ENCODE data around the gene MAP3K15. TPM values are rescaled to one million over a fixed set of nuclear protein-coding genes. Genes with fewer than 3 reads are reported as not detected.
"Not testable (repeated sequence)": the region's sequence is repeated elsewhere in the genome, so short reads cannot be mapped to it uniquely, and the experiment has no call there.

MAP3K15 gene
- total RNA-seq, 4 donors from 2014 or later = 0.14 to 0.16 TPM; not detected in 2

DNA sequence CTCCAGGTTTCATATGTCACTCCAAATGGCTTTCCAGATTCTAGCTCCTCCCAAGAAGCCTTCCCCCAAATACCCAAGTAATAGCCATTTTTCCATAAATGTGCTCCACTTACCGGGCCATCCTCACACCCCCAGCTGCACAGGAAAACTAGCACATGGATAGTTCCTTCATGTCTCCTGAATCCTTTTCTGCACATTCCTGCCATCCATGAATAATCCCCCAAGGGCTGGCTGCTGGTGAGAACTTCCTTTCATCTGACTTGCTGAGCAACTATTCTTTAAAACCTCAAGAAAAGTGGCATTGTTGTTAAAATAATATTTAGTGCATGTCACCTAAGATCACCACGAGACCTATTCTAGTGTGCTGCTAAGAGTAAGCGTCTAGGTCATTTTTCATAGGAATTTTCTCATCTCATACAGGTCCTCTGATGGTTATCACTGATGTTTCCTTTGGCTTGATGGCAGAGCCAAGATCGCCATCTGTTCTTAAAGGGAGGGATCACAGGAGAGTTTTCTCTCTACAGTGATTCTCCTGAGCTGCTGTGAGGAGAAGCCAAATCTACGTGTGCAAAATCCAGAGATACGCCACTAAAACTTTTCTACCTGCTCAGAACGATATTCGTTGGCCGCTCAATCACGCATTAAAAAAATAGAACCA lies 71.3 kb downstream of the MAP3K15 start:
- DNase-seq = no peak
- 53 to 83% methylated on average over 2 to 10 of the region's 10 CpGs for WGBS, 2 donors (ENCODE audit: low coverage in 1 of 2)

DNA sequence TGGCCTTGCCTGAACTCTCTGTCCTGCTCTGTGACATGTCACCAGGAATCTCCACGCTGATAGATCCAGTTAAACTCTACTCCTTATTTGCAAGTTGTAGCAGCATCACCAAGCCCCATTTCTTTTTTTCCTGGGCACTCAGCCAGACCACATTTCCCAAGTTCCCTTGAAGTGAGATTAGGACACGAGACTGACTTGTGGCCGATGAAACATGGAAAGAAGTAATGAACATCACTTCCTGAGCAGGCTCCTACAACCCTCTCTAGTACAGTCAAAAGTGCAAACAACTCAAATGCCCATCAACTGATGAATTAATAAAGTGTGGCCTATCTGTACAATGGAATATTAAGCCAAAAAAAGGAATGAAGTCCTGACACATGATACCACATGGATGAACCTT lies 74.6 kb downstream of the MAP3K15 start:
- no peaks in the 10 kb centered on the region for H3K36me3 ChIP-seq
- TF ChIP-seq, protein P1, sequence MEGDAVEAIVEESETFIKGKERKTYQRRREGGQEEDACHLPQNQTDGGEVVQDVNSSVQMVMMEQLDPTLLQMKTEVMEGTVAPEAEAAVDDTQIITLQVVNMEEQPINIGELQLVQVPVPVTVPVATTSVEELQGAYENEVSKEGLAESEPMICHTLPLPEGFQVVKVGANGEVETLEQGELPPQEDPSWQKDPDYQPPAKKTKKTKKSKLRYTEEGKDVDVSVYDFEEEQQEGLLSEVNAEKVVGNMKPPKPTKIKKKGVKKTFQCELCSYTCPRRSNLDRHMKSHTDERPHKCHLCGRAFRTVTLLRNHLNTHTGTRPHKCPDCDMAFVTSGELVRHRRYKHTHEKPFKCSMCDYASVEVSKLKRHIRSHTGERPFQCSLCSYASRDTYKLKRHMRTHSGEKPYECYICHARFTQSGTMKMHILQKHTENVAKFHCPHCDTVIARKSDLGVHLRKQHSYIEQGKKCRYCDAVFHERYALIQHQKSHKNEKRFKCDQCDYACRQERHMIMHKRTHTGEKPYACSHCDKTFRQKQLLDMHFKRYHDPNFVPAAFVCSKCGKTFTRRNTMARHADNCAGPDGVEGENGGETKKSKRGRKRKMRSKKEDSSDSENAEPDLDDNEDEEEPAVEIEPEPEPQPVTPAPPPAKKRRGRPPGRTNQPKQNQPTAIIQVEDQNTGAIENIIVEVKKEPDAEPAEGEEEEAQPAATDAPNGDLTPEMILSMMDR (IDR thresholded peaks at IDR 0.05) = no peak
- no peak for TF ChIP-seq EP300 (IDR thresholded peaks at IDR 0.05; ENCODE audit: low read depth)
- TF ChIP-seq POLR2A (IDR thresholded peaks at IDR 0.05) = no peak
- no peak for TF ChIP-seq POLR2AphosphoS5 (IDR thresholded peaks at IDR 0.05)
- H3K27ac ChIP-seq = no peak overlapping the region
- no peak overlapping the region for H3K4me3 ChIP-seq
- DNase-seq = no peak
- no peaks in the 10 kb centered on the region for H3K9me3 ChIP-seq
- intact Hi-C loops (cut with DNase I; ENCODE audit: low total_unique reads) = no loop called here
- no peaks in the 10 kb centered on the region for H3K27me3 ChIP-seq
- in situ Hi-C loops (cut with MboI; ENCODE audit: low pct_ligation_motif_present in 1 of 4, low pct_unique_long_range_greater_than_20kb in 1 of 4, low sequenced_read_pairs in 3 of 4) = no loop called here
- 32% methylated on average over 3 of the region's 3 CpGs; no CpG with 5 or more reads in 1 of the 2 donors for WGBS, 2 donors (ENCODE audit: low coverage in 1 of 2)
- H3K4me1 ChIP-seq = no peaks in the 10 kb centered on the region

More for the DNA sequence above, 71.3 kb downstream of the MAP3K15 start:
- Histone ChIP-seq H3K4me3 (no peak overlapping the region), H3K27me3 (no peaks in the 10 kb centered on the region), H3K9me3 (no peaks in the 10 kb centered on the region), H3K27ac (no peak overlapping the region), H3K4me1 (no peaks in the 10 kb centered on the region), H3K36me3 (no peaks in the 10 kb centered on the region)
- TF ChIP-seq EP300 (IDR thresholded peaks at IDR 0.05; ENCODE audit: low read depth) = no peak
- no peak for TF ChIP-seq POLR2A (IDR thresholded peaks at IDR 0.05)
- TF ChIP-seq, protein P1 (IDR thresholded peaks at IDR 0.05) = no peak
- no peak for TF ChIP-seq POLR2AphosphoS5 (IDR thresholded peaks at IDR 0.05)
- in situ Hi-C loops (cut with MboI; ENCODE audit: low pct_ligation_motif_present in 1 of 4, low pct_unique_long_range_greater_than_20kb in 1 of 4, low sequenced_read_pairs in 3 of 4) (no loop called here), intact Hi-C loops (cut with DNase I; ENCODE audit: low total_unique reads) (no loop called here)

DNA sequence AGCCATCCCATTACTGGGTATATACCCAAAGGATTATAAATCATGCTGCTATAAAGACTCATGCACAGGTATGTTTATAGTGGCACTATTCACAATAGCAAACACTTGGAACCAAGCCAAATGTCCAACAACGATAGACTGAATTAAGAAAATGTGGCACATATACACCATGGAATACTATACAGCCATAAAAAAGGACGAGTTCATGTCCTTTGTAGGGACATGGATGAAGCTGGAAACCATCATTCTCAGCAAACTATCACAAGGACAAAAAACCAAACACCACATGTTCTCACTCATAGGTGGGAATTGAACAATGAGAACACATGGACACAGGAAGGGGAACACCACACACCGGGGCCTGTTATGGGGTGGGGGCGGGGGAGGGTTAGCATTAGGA lies 92.6 kb downstream of the MAP3K15 start:
- not testable (repeated sequence) for H3K27ac ChIP-seq
- WGBS, 2 donors (ENCODE audit: low coverage in 1 of 2) = 71% methylated on average over 4 of the region's 4 CpGs; no CpG with 5 or more reads in 1 of the 2 donors

DNA sequence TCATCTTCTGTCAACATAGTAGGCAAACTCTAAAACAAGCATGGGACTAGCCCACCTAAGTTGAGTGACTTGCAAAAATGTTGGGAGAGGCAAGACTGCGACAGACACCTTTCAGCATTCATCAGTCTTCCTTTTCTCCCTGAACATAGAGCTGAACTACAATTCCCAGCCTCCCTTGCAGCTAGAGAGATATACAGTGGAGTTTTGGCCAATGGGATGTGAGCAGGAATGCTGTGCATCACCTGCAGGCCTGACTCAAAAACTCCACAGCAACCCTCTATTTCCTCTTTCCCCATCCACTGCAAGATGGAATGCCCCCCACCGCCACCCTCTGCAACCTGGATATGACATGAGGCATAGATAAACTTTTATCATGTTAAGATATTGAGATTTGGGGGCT lies 105.0 kb downstream of the MAP3K15 start:
- no peak for TF ChIP-seq EP300 (IDR thresholded peaks at IDR 0.05; ENCODE audit: low read depth)
- Histone ChIP-seq H3K27ac (no peak overlapping the region), H3K36me3 (no peaks in the 10 kb centered on the region), H3K4me1 (no peaks in the 10 kb centered on the region), H3K4me3 (no peak overlapping the region), H3K27me3 (no peaks in the 10 kb centered on the region), H3K9me3 (no peaks in the 10 kb centered on the region)
- in situ Hi-C loops (cut with MboI; ENCODE audit: low pct_ligation_motif_present in 1 of 4, low pct_unique_long_range_greater_than_20kb in 1 of 4, low sequenced_read_pairs in 3 of 4) (no loop called here), intact Hi-C loops (cut with DNase I; ENCODE audit: low total_unique reads) (no loop called here)
- WGBS, 2 donors (ENCODE audit: low coverage in 1 of 2) = 92% methylated on average over 2 of the region's 2 CpGs; no CpG with 5 or more reads in 1 of the 2 donors
- DNase-seq = no peak

More for the DNA sequence above, 92.6 kb downstream of the MAP3K15 start:
- H3K4me3 ChIP-seq; H3K36me3 ChIP-seq; H3K27me3 ChIP-seq; H3K9me3 ChIP-seq; DNase-seq; in situ Hi-C loops (cut with MboI; ENCODE audit: low pct_ligation_motif_present in 1 of 4, low pct_unique_long_range_greater_than_20kb in 1 of 4, low sequenced_read_pairs in 3 of 4); H3K4me1 ChIP-seq; intact Hi-C loops (cut with DNase I; ENCODE audit: low total_unique reads): not testable (repeated sequence)

DNA sequence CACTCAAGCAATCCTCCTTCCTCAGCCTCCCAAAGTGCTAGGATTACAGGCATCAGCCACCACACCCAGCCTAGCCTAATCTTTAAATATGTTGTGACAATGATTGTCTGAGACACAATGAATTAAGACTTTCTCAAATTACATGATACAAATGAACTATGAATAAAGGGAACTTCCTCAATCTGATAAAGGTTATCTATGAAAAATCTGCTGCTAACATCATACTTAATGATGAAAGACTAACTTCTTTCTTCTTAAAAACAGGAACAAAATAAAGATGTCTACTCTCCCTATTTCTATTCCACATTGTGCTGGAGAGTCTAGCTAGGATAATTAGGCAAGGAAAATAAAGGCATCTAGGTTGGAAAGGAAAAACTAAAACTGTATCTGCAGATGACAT lies 111.6 kb downstream of the MAP3K15 start:
- TF ChIP-seq EP300 (IDR thresholded peaks at IDR 0.05; ENCODE audit: low read depth) (no peak), POLR2A (IDR thresholded peaks at IDR 0.05) (no peak), POLR2AphosphoS5 (IDR thresholded peaks at IDR 0.05) (no peak)
- TF ChIP-seq, protein P1 (IDR thresholded peaks at IDR 0.05) = no peak
- in situ Hi-C loops (cut with MboI; ENCODE audit: low pct_ligation_motif_present in 1 of 4, low pct_unique_long_range_greater_than_20kb in 1 of 4, low sequenced_read_pairs in 3 of 4) = no loop called here
- no peaks in the 10 kb centered on the region for H3K4me1 ChIP-seq
- intact Hi-C loops (cut with DNase I; ENCODE audit: low total_unique reads) = no loop called here
- H3K27me3 ChIP-seq = no peaks in the 10 kb centered on the region
- H3K9me3 ChIP-seq = no peaks in the 10 kb centered on the region
- no peak overlapping the region for H3K27ac ChIP-seq
- DNase-seq = no peak
- no peak overlapping the region for H3K4me3 ChIP-seq
- no peaks in the 10 kb centered on the region for H3K36me3 ChIP-seq
